DOHH2 (cell line): ENCODE results near the gene OOSP4A.
"Not testable (repeated sequence)": the region's sequence is repeated elsewhere in the genome, so short reads cannot be mapped to it uniquely, and the experiment has no call there.

Source experiments
- H3F3A ChIP-seq: fragments of 200-600 bp; sonication (generic), shearing (Covaris generic); 2 replicates; pipeline ENCODE4 v1.6.0; 2016; ENCODE audit warnings: antibody characterized with exemption, mild to moderate bottlenecking; ENCODE audit not compliant: control insufficient read depth, insufficient read depth
- H3K27ac ChIP-seq: fragments of 200-600 bp; sonication (generic); 2 replicates; pipeline ENCODE4 v1.5.1; 2014; ENCODE audit warnings: low read depth, mild to moderate bottlenecking, low read length, moderate library complexity
- H3K27me3 ChIP-seq: fragments of 200-600 bp; sonication (generic); 2 replicates; pipeline ENCODE4 v1.6.1; 2014; ENCODE audit warnings: mild to moderate bottlenecking, low read length, mixed read lengths; ENCODE audit not compliant: control insufficient read depth
- H3K36me3 ChIP-seq: fragments of 200-600 bp; sonication (generic); 2 replicates; pipeline ENCODE4 v1.6.1; 2014; ENCODE audit warnings: mild to moderate bottlenecking, low read length, moderate library complexity, mixed read lengths; ENCODE audit not compliant: control insufficient read depth
- H3K4me1 ChIP-seq: fragments of 200-600 bp; sonication (generic); 2 replicates; pipeline ENCODE4 v1.6.1; 2014; ENCODE audit warnings: mild to moderate bottlenecking, low read length, mixed read lengths; ENCODE audit not compliant: control insufficient read depth
- H3K4me2 ChIP-seq: fragments of 200-600 bp; sonication (generic); 2 replicates; pipeline ENCODE4 v1.6.0; 2014; ENCODE audit warnings: mild to moderate bottlenecking, low read length, moderate library complexity
- H3K4me3 ChIP-seq: fragments of 200-600 bp; sonication (generic); 2 replicates; pipeline ENCODE4 v1.5.1; 2014; ENCODE audit warnings: mild to moderate bottlenecking, low read length, mixed read lengths
- H3K79me2 ChIP-seq: fragments of 200-600 bp; sonication (generic); 2 replicates; pipeline ENCODE4 v1.6.1; 2014; ENCODE audit warnings: mild to moderate bottlenecking, low read length, mixed read lengths; ENCODE audit not compliant: control insufficient read depth
- H3K9me2 ChIP-seq: fragments of 200-600 bp; sonication (generic); replicated peaks from 2 replicates; pipeline ENCODE4 v1.6.1; 2014; ENCODE audit warnings: mild to moderate bottlenecking, low read length, mixed read lengths; ENCODE audit not compliant: control insufficient read depth
- H3K9me3 ChIP-seq: fragments of 200-600 bp; sonication (generic); 2 replicates; pipeline ENCODE4 v1.6.1; 2014; ENCODE audit warnings: antibody characterized with exemption, low read length, mixed read lengths; ENCODE audit not compliant: control insufficient read depth, insufficient read depth
- H4K20me1 ChIP-seq: fragments of 200-600 bp; sonication (generic); 2 replicates; pipeline ENCODE4 v1.6.0; 2014; ENCODE audit warnings: low read depth, mild to moderate bottlenecking, antibody characterized with exemption, low read length, moderate library complexity; ENCODE audit not compliant: control insufficient read depth, insufficient read depth
- CTCF ChIP-seq: fragments of 200-600 bp; sonication (generic); IDR thresholded peaks from one replicate; pipeline ENCODE4 v1.5.1; 2014; ENCODE audit warnings: antibody characterized with exemption, mild to moderate bottlenecking, low read depth, low read length; ENCODE audit not compliant: poor library complexity, severe bottlenecking
- EZH2phosphoT487 ChIP-seq: fragments of 200-600 bp; sonication (generic); IDR thresholded peaks from 2 replicates; pipeline ENCODE4 v1.6.1; 2017; ENCODE audit warnings: borderline replicate concordance, mild to moderate bottlenecking, antibody characterized with exemption, low read length, moderate library complexity, mixed read lengths

The OOSP4A gene

DNA sequence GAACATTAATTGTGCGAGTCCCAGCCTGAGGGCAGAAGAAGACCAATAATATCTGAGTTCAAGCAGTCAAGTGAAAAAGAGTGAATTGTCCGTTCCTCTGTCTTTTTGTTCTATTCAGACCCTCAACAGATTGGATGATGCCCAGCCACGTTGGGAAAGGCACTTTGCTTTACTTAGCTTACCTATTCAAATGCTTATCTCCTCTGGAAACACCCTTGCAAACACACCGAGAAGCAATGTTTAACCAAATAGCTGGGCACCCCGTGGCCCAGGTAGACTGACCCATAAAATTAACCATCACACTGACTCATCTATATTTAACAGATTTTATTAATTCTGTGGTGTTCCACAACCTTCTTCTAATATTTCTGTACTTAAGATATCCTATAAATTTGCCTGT is 9.3 kb downstream of the OOSP4A start:
- no peaks in the 10 kb centered on the region for H3K9me3 ChIP-seq
- no peaks in the 10 kb centered on the region for H3K79me2 ChIP-seq
- no peak overlapping the region for H3K27ac ChIP-seq
- TF ChIP-seq EZH2phosphoT487, result no peak
- TF ChIP-seq CTCF, result no peak
- 0 out of 2 replicates have a peak, but pooled peaks cover 2% of the 10 kb centered on the region for H3K27me3 ChIP-seq
- H3K36me3 ChIP-seq, result no peaks in the 10 kb centered on the region
- no peaks in the 10 kb centered on the region for H3K9me2 ChIP-seq
- no peaks in the 10 kb centered on the region for H3F3A ChIP-seq
- H4K20me1 ChIP-seq, result no peaks in the 10 kb centered on the region
- H3K4me3 ChIP-seq, result no peak overlapping the region
- no peaks in the 10 kb centered on the region for H3K4me1 ChIP-seq
- no peak overlapping the region for H3K4me2 ChIP-seq

- Histone ChIP-seq H3K4me1 (no peaks in the 10 kb centered on the region), H3K79me2 (no peaks in the 10 kb centered on the region), H4K20me1 (no peaks in the 10 kb centered on the region), H3F3A (no peaks in the 10 kb centered on the region), H3K9me3 (no peaks in the 10 kb centered on the region), H3K9me2 (no peaks in the 10 kb centered on the region), H3K4me3 (no peak overlapping the region), H3K27ac (no peak overlapping the region), H3K36me3 (no peaks in the 10 kb centered on the region), H3K4me2 (no peak overlapping the region), H3K27me3 (no peaks in the 10 kb centered on the region; the same call in 1 of the 2 replicates)
- TF ChIP-seq CTCF, result no peak
- TF ChIP-seq EZH2phosphoT487, result no peak
These were observed 17.4 kb downstream of the OOSP4A start for GRCh38 chr11:59981106-59981770.

GRCh38 chr11:59982037-59982436 is 18.2 kb downstream of the OOSP4A start:
- H3F3A ChIP-seq, H3K36me3 ChIP-seq, H3K9me3 ChIP-seq, H3K4me1 ChIP-seq, H3K27ac ChIP-seq, H4K20me1 ChIP-seq, H3K9me2 ChIP-seq, H3K4me2 ChIP-seq, H3K27me3 ChIP-seq, H3K79me2 ChIP-seq, H3K4me3 ChIP-seq: not testable (repeated sequence)

- no peak overlapping the region for H3K4me3 ChIP-seq
- no peaks in the 10 kb centered on the region for H3F3A ChIP-seq
- no peak overlapping the region for H3K27ac ChIP-seq
- no peaks in the 10 kb centered on the region for H3K36me3 ChIP-seq
- no peaks in the 10 kb centered on the region; the same call in 1 of the 2 replicates for H3K27me3 ChIP-seq
- H3K4me1 ChIP-seq, result no peaks in the 10 kb centered on the region
- no peaks in the 10 kb centered on the region for H3K79me2 ChIP-seq
- H3K9me3 ChIP-seq, result no peaks in the 10 kb centered on the region
- no peaks in the 10 kb centered on the region for H3K9me2 ChIP-seq
- no peak for TF ChIP-seq EZH2phosphoT487
- no peak for TF ChIP-seq CTCF
- H3K4me2 ChIP-seq, result no peak overlapping the region
- no peaks in the 10 kb centered on the region for H4K20me1 ChIP-seq
These were observed 19.4 kb downstream of the OOSP4A start for GRCh38 chr11:59983212-59983611.
